Upper lobe of left lung (tissue), 6 donors: Measurements from ENCODE around the gene PREX1. TPM values are rescaled to one million over a fixed set of nuclear protein-coding genes. Genes with fewer than 3 reads are reported as not detected.

Source experiments
- ATAC-seq, 2 donors: fragments of 200-7000 bp; cut with Tn5 transposase; one replicate each; pipeline ENCODE4 v1.9.1; 2022; ENCODE audit warnings: mild to moderate bottlenecking in 2 of 2, moderate library complexity in 2 of 2; ENCODE audit not compliant: low FRiP score in 2 of 2
- DNase-seq, 2 donors: peaks; one replicate each; pipeline ENCODE4 v3.0.0-alpha.2; 2019 to 2020
- H3K27ac ChIP-seq, 4 donors: fragments of 200-600 bp; sonication (generic); one replicate each; pipeline ENCODE4 v1.5.1; 2016 to 2019
- H3K27me3 ChIP-seq, 4 donors: fragments of 200-600 bp; sonication (generic); one replicate each; pipeline ENCODE4 v1.5.1; 2017 to 2019
- H3K36me3 ChIP-seq, 4 donors: fragments of 200-600 bp; sonication (generic); one replicate each; pipeline ENCODE4 v1.5.1; 2016 to 2019
- H3K4me1 ChIP-seq, 4 donors: fragments of 200-600 bp; sonication (generic); one replicate each; pipeline ENCODE4 v1.5.1; 2018 to 2019
- H3K4me3 ChIP-seq, 4 donors: fragments of 200-600 bp; sonication (generic); one replicate each; pipeline ENCODE4 v1.5.1; 2017 to 2019; ENCODE audit warnings: mild to moderate bottlenecking in 2 of 4, moderate library complexity in 1 of 4
- H3K9me3 ChIP-seq, 4 donors: fragments of 200-600 bp; sonication (generic); one replicate each; pipeline ENCODE4 v1.5.1; 2018 to 2019
- CTCF ChIP-seq, 6 experiments: fragments of 450-650 bp in 4 of 6; fragments of 200-600 bp in 2 of 6; sonication (generic) in 2 of 6; IDR thresholded peaks; one replicate each; pipeline ENCODE4 v1.5.1; 2016 to 2019; ENCODE audit warnings: antibody characterized with exemption in 6 of 6
- EP300 ChIP-seq, 4 donors: sonication (generic); formaldehyde crosslinking; IDR thresholded peaks; one replicate each; pipeline ENCODE4 v1.5.1; 2017; ENCODE audit warnings: antibody characterized with exemption in 4 of 4, control low read depth in 2 of 4
- POLR2A ChIP-seq, 4 donors: fragments of 450-650 bp; IDR thresholded peaks; one replicate each; pipeline ENCODE4 v1.5.1; 2016 to 2017; ENCODE audit warnings: antibody characterized with exemption in 4 of 4, mild to moderate bottlenecking in 2 of 4
- POLR2AphosphoS5 ChIP-seq, 2 donors: sonication (generic); formaldehyde crosslinking; IDR thresholded peaks; one replicate each; pipeline ENCODE4 v1.5.1; 2017; ENCODE audit warnings: antibody characterized with exemption in 2 of 2
- WGBS, 2 donors: methylation state at CpG; one replicate each; pipeline ENCODE4 v1.1.5; 2017 to 2018; 5-methylcytosine and 5-hydroxymethylcytosine counted together
- total RNA-seq, 6 donors: library from RNA; depleted of rRNA in 4 of 6; stranded (reverse); fragments of >200 nt in 4 of 6; gene quantifications; one replicate each; pipeline versions ENCODE4 v1.1.0 to v1.2.1, GENCODE V29; 2016 to 2021
- donor health status: DM: no; HTN: no; CAD: no; lungs with moderate emphysema.
- donor health status: DM: no; HTN: yes; CAD: no; lungs with severe emphysema.

The PREX1 gene
- total RNA-seq, 6 donors from 2014 or later = 42.8 to 177 (median 74.6) TPM

- H3K36me3 ChIP-seq = no peaks in the 10 kb centered on the region
- H3K27ac ChIP-seq = no peak overlapping the region
- no peak overlapping the region for H3K4me3 ChIP-seq
- 53 to 56% methylated on average over 1 of the region's 1 CpG for WGBS, 2 donors
- DNase-seq = no peak
- no peaks in the 10 kb centered on the region for H3K4me1 ChIP-seq
- ATAC-seq = no peak
- H3K27me3 ChIP-seq = no peaks in the 10 kb centered on the region
- TF ChIP-seq POLR2A (IDR thresholded peaks at IDR 0.05) (no peak), EP300 (IDR thresholded peaks at IDR 0.05) (no peak), CTCF (IDR thresholded peaks at IDR 0.05) (no peak), POLR2AphosphoS5 (IDR thresholded peaks at IDR 0.05) (no peak)
- no peaks in the 10 kb centered on the region for H3K9me3 ChIP-seq
Measured at GRCh38 chr20:48866936-48867335, 39.1 kb upstream of the PREX1 start.

GRCh38 chr20:48864738-48865318, 37.0 kb upstream of the PREX1 start:
- H3K27me3 ChIP-seq = no peaks in the 10 kb centered on the region
- H3K36me3 ChIP-seq = no peaks in the 10 kb centered on the region
- no peaks in the 10 kb centered on the region for H3K9me3 ChIP-seq
- H3K4me1 ChIP-seq = no peaks in the 10 kb centered on the region
- H3K4me3 ChIP-seq = no peak overlapping the region
- TF ChIP-seq POLR2A (IDR thresholded peaks at IDR 0.05) = no peak
- TF ChIP-seq POLR2AphosphoS5 (IDR thresholded peaks at IDR 0.05) = no peak
- TF ChIP-seq CTCF (IDR thresholded peaks at IDR 0.05) = no peak
- no peak overlapping the region for H3K27ac ChIP-seq
- 64 to 77% methylated on average over 5 of the region's 5 CpGs for WGBS, 2 donors
- ATAC-seq = no peak
- no peak for DNase-seq

GRCh38 chr20:48864254-48864653, 36.5 kb upstream of the PREX1 start:
- ATAC-seq (no peak), DNase-seq (no peak)
- H3K4me1 ChIP-seq = no peaks in the 10 kb centered on the region
- H3K4me3 ChIP-seq = no peak overlapping the region
- no peak for TF ChIP-seq POLR2A (IDR thresholded peaks at IDR 0.05)
- TF ChIP-seq POLR2AphosphoS5 (IDR thresholded peaks at IDR 0.05) = no peak
- TF ChIP-seq EP300 (IDR thresholded peaks at IDR 0.05) = no peak
- TF ChIP-seq CTCF (IDR thresholded peaks at IDR 0.05) = no peak
- no peaks in the 10 kb centered on the region for H3K27me3 ChIP-seq
- no peaks in the 10 kb centered on the region for H3K36me3 ChIP-seq
- no peaks in the 10 kb centered on the region for H3K9me3 ChIP-seq
- no peak overlapping the region for H3K27ac ChIP-seq
- WGBS, 2 donors = 71 to 72% methylated on average over 5 of the region's 5 CpGs

- no peaks in the 10 kb centered on the region for H3K36me3 ChIP-seq
- no peak overlapping the region for H3K27ac ChIP-seq
- ATAC-seq (no peak), DNase-seq (no peak)
- no peaks in the 10 kb centered on the region for H3K27me3 ChIP-seq
- H3K9me3 ChIP-seq = no peaks in the 10 kb centered on the region
- H3K4me3 ChIP-seq = no peak overlapping the region
- WGBS, 2 donors = 58 to 75% methylated on average over 1 of the region's 1 CpG
- no peak for TF ChIP-seq CTCF (IDR thresholded peaks at IDR 0.05)
- TF ChIP-seq EP300 (IDR thresholded peaks at IDR 0.05) = no peak
- no peak for TF ChIP-seq POLR2AphosphoS5 (IDR thresholded peaks at IDR 0.05)
- no peak for TF ChIP-seq POLR2A (IDR thresholded peaks at IDR 0.05)
- peaks cover 0 to 10% (median 1%) of the 10 kb centered on the region in 4 donors for H3K4me1 ChIP-seq
Measured at GRCh38 chr20:48862279-48862678, 34.5 kb upstream of the PREX1 start.

- 89 to 95% methylated on average over 2 of the region's 2 CpGs for WGBS, 2 donors
- Histone ChIP-seq H3K27ac (no peak overlapping the region), H3K36me3 (no peaks in the 10 kb centered on the region), H3K4me1 (peaks cover 0 to 10% (median 1%) of the 10 kb centered on the region in 4 donors), H3K9me3 (no peaks in the 10 kb centered on the region), H3K4me3 (no peak overlapping the region), H3K27me3 (no peaks in the 10 kb centered on the region)
- no peak for DNase-seq
- TF ChIP-seq CTCF (IDR thresholded peaks at IDR 0.05) (no peak), EP300 (IDR thresholded peaks at IDR 0.05) (no peak), POLR2A (IDR thresholded peaks at IDR 0.05) (no peak), POLR2AphosphoS5 (IDR thresholded peaks at IDR 0.05) (no peak)
- ATAC-seq = no peak
Measured at GRCh38 chr20:48861444-48861843, 33.6 kb upstream of the PREX1 start.
